NCI-H69 (cell line): Measurements from ENCODE around the gene UMODL1.

ENCODE experiments used
- DNase-seq: peaks from one replicate; lab custom pipeline; 2025; lab: John Stamatoyannopoulos, UW

UMODL1 gene

GRCh38 chr21:42190486-42190863, 119.4 kb downstream of the UMODL1 start:
- no peak for DNase-seq

DNA sequence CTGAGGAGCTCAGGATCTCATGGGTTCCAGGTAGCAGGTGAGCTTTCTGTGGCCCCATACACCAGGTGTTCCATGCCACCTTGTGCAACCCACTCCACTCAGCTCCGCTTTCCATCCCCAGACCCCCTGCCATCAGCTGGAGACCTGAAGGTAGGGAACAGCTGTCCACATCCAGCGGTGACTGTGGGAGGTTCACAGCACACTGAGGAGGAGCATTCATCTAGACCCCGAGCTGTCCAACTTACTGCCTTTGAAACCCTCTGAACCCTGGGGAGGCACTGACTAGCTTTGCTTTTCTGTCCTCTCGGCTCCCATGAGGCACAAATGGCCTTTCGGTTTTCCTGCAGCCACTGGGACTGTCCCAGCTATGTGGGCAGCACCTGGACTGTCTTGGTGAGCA, 119.9 kb downstream of the UMODL1 start:
- DNase-seq: no peak

- DNase-seq: peak; percentile 65
Measured at GRCh38 chr21:42191696-42192595, 120.8 kb downstream of the UMODL1 start.
